HepG2 (cell line): ENCODE results near the gene YBX2. TPM values are rescaled to one million over a fixed set of nuclear protein-coding genes. Genes with fewer than 3 reads are reported as not detected.

Experiments
- CCDC6 ChIP-seq: sonication (generic); formaldehyde crosslinking; IDR thresholded peaks from 2 replicates; pipeline ENCODE4 v1.8.1; 2022; ENCODE audit warnings: mild to moderate bottlenecking, missing genetic modification reagents, moderate library complexity
- DNMT1 ChIP-seq: sonication (generic); formaldehyde crosslinking; IDR thresholded peaks from 2 replicates; pipeline ENCODE4 v1.5.1; 2020; ENCODE audit warnings: mild to moderate bottlenecking, missing genetic modification reagents
- NCOA5 ChIP-seq: sonication (generic); formaldehyde crosslinking; IDR thresholded peaks from 2 replicates; pipeline ENCODE4 v1.4.0; 2020; ENCODE audit warnings: missing genetic modification reagents
- NFYB ChIP-seq: sonication (generic); formaldehyde crosslinking; IDR thresholded peaks from 2 replicates; pipeline ENCODE4 v1.4.0; 2020; ENCODE audit warnings: missing genetic modification reagents
- RERE ChIP-seq: IDR thresholded peaks from 2 replicates; pipeline ENCODE4 v1.6.1; 2016; ENCODE audit warnings: low read depth, missing genetic modification reagents, missing compliant biosample characterization
- SALL2 ChIP-seq: sonication (generic); formaldehyde crosslinking; IDR thresholded peaks from 2 replicates; pipeline ENCODE4 v1.8.1; 2023; ENCODE audit warnings: mild to moderate bottlenecking, missing genetic modification reagents, inconsistent platforms
- SIN3B ChIP-seq: fragments of 150-350 bp; IDR thresholded peaks from 2 replicates; pipeline ENCODE4 v1.6.1; 2014; ENCODE audit warnings: low read length
- SP140L ChIP-seq: sonication (generic); formaldehyde crosslinking; IDR thresholded peaks from 2 replicates; pipeline ENCODE4 v1.4.0; 2020; ENCODE audit warnings: missing genetic modification reagents, borderline replicate concordance
- ZNF878 ChIP-seq: sonication (generic); formaldehyde crosslinking; IDR thresholded peaks from 2 replicates; pipeline ENCODE4 v1.8.1; 2023; ENCODE audit warnings: mild to moderate bottlenecking, missing genetic modification reagents, moderate library complexity
- ZNF883 ChIP-seq: sonication (generic); formaldehyde crosslinking; IDR thresholded peaks from 2 replicates; pipeline ENCODE4 v1.5.1; 2020; ENCODE audit warnings: mild to moderate bottlenecking, missing genetic modification reagents; ENCODE audit errors: not compliant biosample characterization
- polyA plus RNA-seq, 8 experiments: library from polyadenylated mRNA; depleted of rRNA in 3 of 8; stranded (reverse) in 7 of 8; unstranded in 1 of 8; fragments of >200 nt; fragmentation: Illumina TruSeq in 4 of 8; extraction: Trizol in 4 of 8; gene quantifications; 2 replicates each; pipeline versions ENCODE4 v1.2.1 to v1.2.3, GENCODE V29; 2011 to 2016; ENCODE audit warnings: low read depth in 4 of 8, missing spikeins in 1 of 8, mixed read lengths in 1 of 8; ENCODE audit not compliant: insufficient read depth in 1 of 8
- total RNA-seq, 5 experiments: library from RNA; depleted of rRNA; stranded (reverse); fragments of >200 nt; fragmentation: Illumina TruSeq; extraction: Trizol; gene quantifications; 2 replicates each; pipeline ENCODE4 v1.2.3, GENCODE V29; 2016; ENCODE audit warnings: low read depth in 1 of 5
- TF ChIP-seq, protein P1 (sequence below): sonication (generic); formaldehyde crosslinking; IDR thresholded peaks from 2 replicates; pipeline ENCODE4 v1.8.1; 2022; ENCODE audit warnings: low read depth, mild to moderate bottlenecking, missing genetic modification reagents
- TF ChIP-seq, protein P2 (sequence below): sonication (generic); formaldehyde crosslinking; IDR thresholded peaks from 2 replicates; pipeline ENCODE4 v1.4.0; 2020; ENCODE audit warnings: missing genetic modification reagents
- TF ChIP-seq, protein P3 (sequence below): conservative IDR thresholded peaks from 2 replicates; pipeline ENCODE4 v1.6.1; 2018; ENCODE audit warnings: missing genetic modification reagents

Gene YBX2
- total and polyA plus RNA-seq, 2 of the 13 experiments (the other 11 are each of a cell fraction or from before 2014, with no cell fraction given) = 0.12 to 0.22 TPM

DNA sequence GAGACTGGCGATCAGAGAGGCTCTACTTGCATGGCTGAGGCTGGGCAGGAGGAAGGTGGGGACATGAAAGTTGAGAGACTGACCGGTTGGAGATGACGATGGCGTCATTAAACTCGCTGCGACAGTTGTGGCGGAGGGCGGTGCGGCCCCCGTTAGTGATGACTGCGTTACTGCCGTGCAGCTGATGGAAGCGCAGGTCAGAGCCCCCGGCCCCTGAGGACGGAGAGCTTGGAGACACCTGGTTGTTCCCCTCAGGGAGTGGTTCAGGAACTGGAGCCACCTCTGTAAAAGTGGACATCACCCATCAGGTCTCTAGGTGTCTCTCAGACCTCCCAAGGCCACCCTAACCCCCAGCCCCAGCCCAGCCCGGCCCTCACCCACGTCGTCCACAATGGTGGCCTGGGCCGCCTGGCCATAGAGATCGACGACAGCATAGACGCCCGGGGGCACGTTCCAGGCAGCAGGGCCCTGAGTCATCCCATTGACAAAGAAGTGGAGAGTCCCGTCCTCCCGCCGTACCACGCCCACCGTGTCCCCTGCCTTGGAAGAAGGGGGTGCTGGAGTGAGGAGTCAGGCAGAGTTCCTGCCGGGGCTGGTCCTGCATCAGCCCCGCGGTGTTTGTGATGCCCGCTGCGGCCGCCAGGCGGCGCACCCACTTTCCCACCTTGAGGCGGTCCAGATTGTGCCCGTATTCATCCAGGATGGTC lies 29.4 kb upstream of the YBX2 start (continued):
- TF ChIP-seq NCOA5 (CRISPR knock-in tag) = no peak
- no peak for TF ChIP-seq RERE (CRISPR knock-in tag)
- no peak for TF ChIP-seq ZNF883 (CRISPR knock-in tag)
- no peak for TF ChIP-seq ZNF878 (CRISPR knock-in tag)
- TF ChIP-seq, protein P1, sequence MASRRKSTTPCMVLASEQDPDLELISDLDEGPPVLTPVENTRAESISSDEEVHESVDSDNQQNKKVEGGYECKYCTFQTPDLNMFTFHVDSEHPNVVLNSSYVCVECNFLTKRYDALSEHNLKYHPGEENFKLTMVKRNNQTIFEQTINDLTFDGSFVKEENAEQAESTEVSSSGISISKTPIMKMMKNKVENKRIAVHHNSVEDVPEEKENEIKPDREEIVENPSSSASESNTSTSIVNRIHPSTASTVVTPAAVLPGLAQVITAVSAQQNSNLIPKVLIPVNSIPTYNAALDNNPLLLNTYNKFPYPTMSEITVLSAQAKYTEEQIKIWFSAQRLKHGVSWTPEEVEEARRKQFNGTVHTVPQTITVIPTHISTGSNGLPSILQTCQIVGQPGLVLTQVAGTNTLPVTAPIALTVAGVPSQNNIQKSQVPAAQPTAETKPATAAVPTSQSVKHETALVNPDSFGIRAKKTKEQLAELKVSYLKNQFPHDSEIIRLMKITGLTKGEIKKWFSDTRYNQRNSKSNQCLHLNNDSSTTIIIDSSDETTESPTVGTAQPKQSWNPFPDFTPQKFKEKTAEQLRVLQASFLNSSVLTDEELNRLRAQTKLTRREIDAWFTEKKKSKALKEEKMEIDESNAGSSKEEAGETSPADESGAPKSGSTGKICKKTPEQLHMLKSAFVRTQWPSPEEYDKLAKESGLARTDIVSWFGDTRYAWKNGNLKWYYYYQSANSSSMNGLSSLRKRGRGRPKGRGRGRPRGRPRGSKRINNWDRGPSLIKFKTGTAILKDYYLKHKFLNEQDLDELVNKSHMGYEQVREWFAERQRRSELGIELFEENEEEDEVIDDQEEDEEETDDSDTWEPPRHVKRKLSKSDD = no peak
- TF ChIP-seq SIN3B = no peak
- no peak for TF ChIP-seq SP140L (CRISPR knock-in tag)
- TF ChIP-seq, protein P2, sequence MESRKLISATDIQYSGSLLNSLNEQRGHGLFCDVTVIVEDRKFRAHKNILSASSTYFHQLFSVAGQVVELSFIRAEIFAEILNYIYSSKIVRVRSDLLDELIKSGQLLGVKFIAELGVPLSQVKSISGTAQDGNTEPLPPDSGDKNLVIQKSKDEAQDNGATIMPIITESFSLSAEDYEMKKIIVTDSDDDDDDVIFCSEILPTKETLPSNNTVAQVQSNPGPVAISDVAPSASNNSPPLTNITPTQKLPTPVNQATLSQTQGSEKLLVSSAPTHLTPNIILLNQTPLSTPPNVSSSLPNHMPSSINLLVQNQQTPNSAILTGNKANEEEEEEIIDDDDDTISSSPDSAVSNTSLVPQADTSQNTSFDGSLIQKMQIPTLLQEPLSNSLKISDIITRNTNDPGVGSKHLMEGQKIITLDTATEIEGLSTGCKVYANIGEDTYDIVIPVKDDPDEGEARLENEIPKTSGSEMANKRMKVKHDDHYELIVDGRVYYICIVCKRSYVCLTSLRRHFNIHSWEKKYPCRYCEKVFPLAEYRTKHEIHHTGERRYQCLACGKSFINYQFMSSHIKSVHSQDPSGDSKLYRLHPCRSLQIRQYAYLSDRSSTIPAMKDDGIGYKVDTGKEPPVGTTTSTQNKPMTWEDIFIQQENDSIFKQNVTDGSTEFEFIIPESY (CRISPR knock-in tag) = peak; percentile 91; the same call in 1 of the 2 replicates
- TF ChIP-seq NFYB (CRISPR knock-in tag) = no peak
- TF ChIP-seq, protein P3, sequence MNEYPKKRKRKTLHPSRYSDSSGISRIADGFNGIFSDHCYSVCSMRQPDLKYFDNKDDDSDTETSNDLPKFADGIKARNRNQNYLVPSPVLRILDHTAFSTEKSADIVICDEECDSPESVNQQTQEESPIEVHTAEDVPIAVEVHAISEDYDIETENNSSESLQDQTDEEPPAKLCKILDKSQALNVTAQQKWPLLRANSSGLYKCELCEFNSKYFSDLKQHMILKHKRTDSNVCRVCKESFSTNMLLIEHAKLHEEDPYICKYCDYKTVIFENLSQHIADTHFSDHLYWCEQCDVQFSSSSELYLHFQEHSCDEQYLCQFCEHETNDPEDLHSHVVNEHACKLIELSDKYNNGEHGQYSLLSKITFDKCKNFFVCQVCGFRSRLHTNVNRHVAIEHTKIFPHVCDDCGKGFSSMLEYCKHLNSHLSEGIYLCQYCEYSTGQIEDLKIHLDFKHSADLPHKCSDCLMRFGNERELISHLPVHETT = no peak
- TF ChIP-seq CCDC6 = no peak
- TF ChIP-seq SALL2 (CRISPR knock-in tag) = no peak
- no peak for TF ChIP-seq DNMT1 (CRISPR knock-in tag)
- TF ChIP-seq, all 625 proteins: peak for 15
